Lung (tissue), 12 donors: ENCODE data around the gene TEX14. TPM values are rescaled to one million over a fixed set of nuclear protein-coding genes. Genes with fewer than 3 reads are reported as not detected.

ENCODE experiments used
- ATAC-seq: fragments of 200-7000 bp; cut with Tn5 transposase; one replicate; pipeline ENCODE4 v1.9.1; 2020; ENCODE audit warnings: moderate number of reproducible peaks; ENCODE audit not compliant: insufficient read depth, low FRiP score
- DNase-seq, 3 donors: peaks; one replicate each; pipeline ENCODE4 v3.0.0-alpha.2; 2013 to 2017
- H3K27ac ChIP-seq, 2 donors: one replicate each; pipeline ENCODE4 v1.5.1; 2013; ENCODE audit warnings: mild to moderate bottlenecking in 2 of 2, moderate library complexity in 2 of 2, control low read depth in 1 of 2, inconsistent platforms in 1 of 2, low read depth in 1 of 2, low read length in 1 of 2
- H3K27me3 ChIP-seq, 3 donors: one replicate each; pipeline ENCODE4 v1.5.1; 2013; ENCODE audit warnings: low read length in 2 of 3; ENCODE audit not compliant: control insufficient read depth in 3 of 3, insufficient read depth in 3 of 3
- H3K36me3 ChIP-seq, 4 donors: one replicate each; pipeline ENCODE4 v1.5.1; 2013; ENCODE audit warnings: low read length in 4 of 4, mild to moderate bottlenecking in 1 of 4, moderate library complexity in 1 of 4; ENCODE audit not compliant: control insufficient read depth in 4 of 4, insufficient read depth in 4 of 4
- H3K4me1 ChIP-seq, 5 donors: one replicate each; pipeline ENCODE4 v1.5.1; 2013; ENCODE audit warnings: low read length in 5 of 5, mild to moderate bottlenecking in 2 of 5, moderate library complexity in 1 of 5; ENCODE audit not compliant: control insufficient read depth in 5 of 5, insufficient read depth in 5 of 5
- H3K4me3 ChIP-seq: one replicate; pipeline ENCODE4 v1.5.1; 2013; ENCODE audit warnings: mild to moderate bottlenecking, control low read depth, moderate library complexity
- H3K9ac ChIP-seq, 2 donors: one replicate each; pipeline ENCODE4 v1.5.1; 2013; ENCODE audit warnings: low read length in 2 of 2, control low read depth in 1 of 2; ENCODE audit not compliant: insufficient read depth in 1 of 2
- H3K9me3 ChIP-seq, 4 donors: one replicate each; pipeline ENCODE4 v1.5.1; 2013; ENCODE audit warnings: low read length in 3 of 4, mild to moderate bottlenecking in 1 of 4, moderate library complexity in 1 of 4; ENCODE audit not compliant: control insufficient read depth in 4 of 4, insufficient read depth in 3 of 4
- WGBS, 2 donors: extraction: QIAGEN DNeasy Blood & Tissue Kit; methylation state at CpG; one replicate each; pipeline ENCODE4 v1.1.7; 2013; 5-methylcytosine and 5-hydroxymethylcytosine counted together
- polyA plus RNA-seq, 2 donors: library from polyadenylated mRNA; stranded (reverse); fragments of 200-250 nt; gene quantifications; one replicate each; pipeline ENCODE4 v1.2.1, GENCODE V29; 2013
- total RNA-seq, 2 donors: library from RNA; depleted of rRNA in 1 of 2; stranded (reverse); fragments of >200 nt in 1 of 2; gene quantifications; one replicate each; pipeline ENCODE4 v1.2.1, GENCODE V29; 2014 to 2021
- TF ChIP-seq, protein P1 (sequence below): IDR thresholded peaks from 2 replicates; pipeline ENCODE4 v1.5.1; 2012; ENCODE audit warnings: mild to moderate bottlenecking; ENCODE audit errors: control extremely low read depth, extremely low read depth
- donor health status: control.
- donor health status: control.
- donor health status: Bipolar disorder and iron deficiency.
- donor health status: healthy.
- donor health status: DM: yes; HTN: yes; CAD: no.

Gene TEX14
- total and polyA plus RNA-seq, 4 donors = 0.13 to 1.5 (median 0.74) TPM; not detected in 1

DNA sequence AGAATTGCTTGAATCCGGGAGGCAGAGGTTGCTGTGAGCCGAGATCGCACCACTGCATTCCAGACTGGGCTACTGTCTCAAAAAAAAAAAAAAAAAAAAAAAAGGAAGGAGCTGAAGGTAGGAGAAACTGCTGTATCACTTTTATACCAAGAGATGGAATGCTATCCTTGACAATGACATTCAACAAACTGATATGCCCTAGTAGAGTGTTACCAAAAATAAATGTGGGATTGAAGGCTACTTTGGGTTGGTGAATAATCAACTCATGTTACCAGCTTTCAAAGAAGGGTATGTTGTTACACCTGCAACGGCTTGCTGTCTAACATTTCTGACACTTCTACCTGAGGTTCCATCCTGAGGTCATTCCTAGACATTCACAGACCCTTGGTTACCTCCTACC lies 84.9 kb downstream of the TEX14 start:
- 88 to 92% methylated on average over 4 of the region's 4 CpGs for WGBS, 2 donors
- H3K9me3 ChIP-seq = no peaks in the 10 kb centered on the region
- no peak overlapping the region for H3K4me3 ChIP-seq
- no peak overlapping the region for H3K9ac ChIP-seq
- H3K27me3 ChIP-seq = no peaks in the 10 kb centered on the region
- TF ChIP-seq, protein P1, sequence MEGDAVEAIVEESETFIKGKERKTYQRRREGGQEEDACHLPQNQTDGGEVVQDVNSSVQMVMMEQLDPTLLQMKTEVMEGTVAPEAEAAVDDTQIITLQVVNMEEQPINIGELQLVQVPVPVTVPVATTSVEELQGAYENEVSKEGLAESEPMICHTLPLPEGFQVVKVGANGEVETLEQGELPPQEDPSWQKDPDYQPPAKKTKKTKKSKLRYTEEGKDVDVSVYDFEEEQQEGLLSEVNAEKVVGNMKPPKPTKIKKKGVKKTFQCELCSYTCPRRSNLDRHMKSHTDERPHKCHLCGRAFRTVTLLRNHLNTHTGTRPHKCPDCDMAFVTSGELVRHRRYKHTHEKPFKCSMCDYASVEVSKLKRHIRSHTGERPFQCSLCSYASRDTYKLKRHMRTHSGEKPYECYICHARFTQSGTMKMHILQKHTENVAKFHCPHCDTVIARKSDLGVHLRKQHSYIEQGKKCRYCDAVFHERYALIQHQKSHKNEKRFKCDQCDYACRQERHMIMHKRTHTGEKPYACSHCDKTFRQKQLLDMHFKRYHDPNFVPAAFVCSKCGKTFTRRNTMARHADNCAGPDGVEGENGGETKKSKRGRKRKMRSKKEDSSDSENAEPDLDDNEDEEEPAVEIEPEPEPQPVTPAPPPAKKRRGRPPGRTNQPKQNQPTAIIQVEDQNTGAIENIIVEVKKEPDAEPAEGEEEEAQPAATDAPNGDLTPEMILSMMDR = no peak
- no peaks in the 10 kb centered on the region for H3K4me1 ChIP-seq
- H3K27ac ChIP-seq = no peak overlapping the region
- no peaks in the 10 kb centered on the region for H3K36me3 ChIP-seq
- no peak for DNase-seq
- ATAC-seq = no peak

DNA sequence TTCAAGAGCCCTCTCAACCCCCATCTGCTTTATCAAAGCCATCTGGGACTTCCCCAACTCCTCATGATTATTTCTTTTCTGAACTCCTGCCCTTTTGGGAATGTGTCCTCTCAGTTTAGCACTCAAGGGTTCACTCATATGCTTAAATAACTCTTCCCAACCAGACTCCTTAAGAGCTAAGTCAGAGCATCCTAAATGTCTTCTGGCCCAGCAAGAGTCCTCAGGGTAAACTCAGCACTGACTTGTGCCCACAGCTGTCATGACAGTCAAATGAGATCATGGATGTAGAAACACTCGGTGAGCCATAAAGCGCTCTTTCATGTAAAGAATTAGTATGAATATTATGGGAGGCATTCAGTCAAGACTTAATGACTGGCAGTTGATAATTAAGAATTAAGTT lies 85.9 kb downstream of the TEX14 start:
- H3K27me3 ChIP-seq = no peaks in the 10 kb centered on the region
- H3K4me3 ChIP-seq = no peak overlapping the region
- DNase-seq (no peak), ATAC-seq (no peak)
- TF ChIP-seq, protein P1 = no peak
- no peak overlapping the region for H3K9ac ChIP-seq
- no peak overlapping the region for H3K27ac ChIP-seq
- H3K4me1 ChIP-seq = no peaks in the 10 kb centered on the region
- no peaks in the 10 kb centered on the region for H3K9me3 ChIP-seq
- 91 to 97% methylated on average over 2 of the region's 2 CpGs for WGBS, 2 donors
- no peaks in the 10 kb centered on the region for H3K36me3 ChIP-seq

DNA sequence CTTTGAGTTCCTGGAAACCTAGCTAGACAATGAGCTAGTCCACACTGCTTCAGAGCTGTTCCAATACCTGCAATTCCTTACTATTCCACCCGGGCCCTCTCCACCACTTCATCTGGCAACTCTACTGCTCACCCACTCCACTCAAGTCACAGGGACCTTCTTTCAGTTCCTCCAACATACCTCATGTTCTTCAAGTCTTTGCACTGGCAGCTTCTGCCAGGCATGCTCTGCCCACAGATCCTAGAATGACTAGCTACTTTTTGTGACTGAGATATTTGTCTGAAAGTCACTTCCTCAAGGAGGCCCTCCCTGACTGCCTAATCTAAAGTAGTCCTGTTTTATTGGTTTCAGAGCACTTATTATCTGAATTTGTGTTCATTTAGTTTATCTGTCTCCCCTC lies 86.4 kb downstream of the TEX14 start:
- no peaks in the 10 kb centered on the region for H3K36me3 ChIP-seq
- no peak overlapping the region for H3K27ac ChIP-seq
- no peaks in the 10 kb centered on the region for H3K27me3 ChIP-seq
- DNase-seq = no peak
- ATAC-seq = no peak
- 62 to 88% methylated on average over 1 of the region's 1 CpG for WGBS, 2 donors
- H3K9me3 ChIP-seq = no peaks in the 10 kb centered on the region
- H3K9ac ChIP-seq = no peak overlapping the region
- no peak overlapping the region for H3K4me3 ChIP-seq
- TF ChIP-seq, protein P1 = no peak
- H3K4me1 ChIP-seq = no peaks in the 10 kb centered on the region

DNA sequence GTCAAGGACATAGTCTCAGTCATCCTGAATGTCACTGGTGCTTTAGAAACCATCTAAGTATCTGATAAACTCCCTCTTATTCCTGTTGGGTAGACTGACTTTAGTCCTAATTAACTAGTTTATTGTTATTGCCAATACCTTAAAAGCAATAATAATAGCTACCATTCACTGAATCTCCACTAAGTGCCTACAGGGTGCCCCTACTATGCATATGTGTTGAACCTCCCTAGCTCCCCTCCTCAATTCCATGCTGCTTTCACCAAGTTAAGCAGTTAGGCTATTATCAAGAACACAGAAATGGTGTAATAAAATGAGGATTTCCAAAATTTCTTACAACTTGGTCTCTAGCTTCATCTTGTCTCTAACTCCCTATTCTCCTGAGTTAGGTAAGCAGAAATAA lies 89.9 kb downstream of the TEX14 start:
- H3K27me3 ChIP-seq = no peaks in the 10 kb centered on the region
- H3K27ac ChIP-seq = no peak overlapping the region
- H3K4me1 ChIP-seq = no peaks in the 10 kb centered on the region
- H3K9me3 ChIP-seq = no peaks in the 10 kb centered on the region
- DNase-seq (no peak), ATAC-seq (no peak)
- H3K4me3 ChIP-seq = no peak overlapping the region
- TF ChIP-seq, protein P1 = no peak
- no peaks in the 10 kb centered on the region for H3K36me3 ChIP-seq
- no peak overlapping the region for H3K9ac ChIP-seq
